WTC11 (cell line): ENCODE data around the gene SHC3.

ENCODE experiments used
- GABPB1 ChIP-seq: sonication (generic); formaldehyde crosslinking; IDR thresholded peaks from 2 replicates; pipeline ENCODE4 v1.8.1; 2023; ENCODE audit warnings: mild to moderate bottlenecking, missing genetic modification reagents
- MAX ChIP-seq: sonication (generic); formaldehyde crosslinking; IDR thresholded peaks from 2 replicates; pipeline ENCODE4 v1.8.0; 2022; ENCODE audit warnings: mild to moderate bottlenecking, missing genetic modification reagents
- NFATC4 ChIP-seq: fragments of 250-450 bp; sonication (Bioruptor Pico); IDR thresholded peaks from 2 replicates; pipeline ENCODE4 v1.9.0; 2021; ENCODE audit warnings: mild to moderate bottlenecking
- RELA ChIP-seq: sonication (generic); formaldehyde crosslinking; IDR thresholded peaks from 2 replicates; pipeline ENCODE4 v1.8.1; 2022; ENCODE audit warnings: missing genetic modification reagents, mild to moderate bottlenecking, borderline replicate concordance

GRCh38 chr9:89048616-89049015 lies 130.0 kb downstream of the SHC3 start:
- TF ChIP-seq GABPB1 (CRISPR knock-in tag) = no peak
- no peak for TF ChIP-seq MAX (CRISPR knock-in tag)
- TF ChIP-seq NFATC4 = no peak
- no peak for TF ChIP-seq RELA (CRISPR knock-in tag)
